GM12891 (cell line): Measurements from ENCODE around the gene HNRNPA1.
"Not testable (repeated sequence)": the region's sequence is repeated elsewhere in the genome, so short reads cannot be mapped to it uniquely, and the experiment has no call there.

Source experiments
- POLR2A ChIP-seq: IDR thresholded peaks from 2 replicates; pipeline ENCODE4 v1.6.1; 2011; ENCODE audit warnings: low read depth, low read length, control low read depth
- POLR2AphosphoS5 ChIP-seq: IDR thresholded peaks from 2 replicates; pipeline ENCODE4 v1.6.1; 2011; ENCODE audit warnings: low read depth, low read length, control low read depth
- POU2F2 ChIP-seq: IDR thresholded peaks from 2 replicates; pipeline ENCODE4 v1.6.1; 2011; ENCODE audit warnings: low read depth, mild to moderate bottlenecking, control low read depth, low read length, moderate library complexity
- SPI1 ChIP-seq: IDR thresholded peaks from 2 replicates; pipeline ENCODE4 v1.6.1; 2011; ENCODE audit warnings: low read depth, low read length, control low read depth
- TAF1 ChIP-seq: IDR thresholded peaks from 2 replicates; pipeline ENCODE4 v1.6.1; 2011; ENCODE audit warnings: low read depth, low read length, control low read depth

DNA sequence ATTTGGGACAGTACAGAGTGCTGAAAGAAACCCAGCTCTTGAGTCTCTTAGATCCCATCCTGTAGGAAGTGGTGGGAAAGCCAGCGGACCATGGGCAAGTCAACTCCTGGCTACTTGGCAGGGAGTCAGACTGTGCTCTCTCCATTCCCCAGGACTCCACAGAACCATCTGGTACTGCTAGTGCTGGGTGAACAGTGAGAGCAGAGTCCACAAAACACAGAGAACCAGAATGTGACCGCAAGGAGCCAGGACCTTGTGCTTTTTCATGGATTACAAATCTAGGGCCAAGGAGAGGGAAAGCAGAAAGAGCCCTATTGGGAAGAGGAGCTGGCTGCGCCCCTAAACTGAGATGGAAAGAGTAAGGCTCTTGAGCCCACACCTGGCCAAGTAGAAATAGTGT is 49.3 kb upstream of the HNRNPA1 start:
- TF ChIP-seq POLR2AphosphoS5, POLR2A, SPI1, POU2F2, TAF1: not testable (repeated sequence)
